ENCODE results near the gene DSTN. TPM values are rescaled to one million over a fixed set of nuclear protein-coding genes. Genes with fewer than 3 reads are reported as not detected.

Gene DSTN
- total RNA-seq, 1 experiment from 2014 or later: 412 TPM

DNA sequence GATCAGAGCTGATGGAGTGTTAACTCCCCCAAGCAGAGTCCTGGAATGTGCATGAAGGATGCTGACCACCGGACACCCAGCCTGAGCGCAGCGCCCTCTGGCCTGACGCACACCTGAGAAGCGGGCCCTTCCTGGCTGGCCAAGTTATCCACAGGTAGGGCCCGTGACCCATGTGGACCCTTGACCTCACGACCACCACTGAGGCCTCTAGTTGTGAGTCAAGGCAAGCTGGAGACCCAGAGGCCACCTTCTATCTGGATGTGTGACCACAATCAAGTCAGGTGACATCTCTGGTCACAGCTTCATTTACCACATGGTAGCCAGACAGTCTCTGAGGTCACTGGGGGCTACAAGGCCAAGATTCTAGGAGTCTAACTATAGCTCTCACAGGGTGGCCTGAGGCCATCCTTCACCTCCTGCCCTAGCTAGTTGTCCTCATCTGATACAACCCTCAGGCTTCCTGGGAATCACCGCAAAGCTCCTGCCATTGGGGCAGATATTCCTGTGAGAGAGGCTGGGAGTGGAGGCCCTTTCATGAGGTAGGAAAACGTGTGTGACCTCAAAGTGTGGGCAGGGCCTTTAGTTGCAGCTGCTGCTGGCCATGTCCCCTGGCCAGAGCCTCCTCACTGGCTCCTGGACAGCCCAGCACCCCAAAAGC is 53.1 kb downstream of the DSTN start:
- intact Hi-C loops (cut with micrococcal nuclease; ENCODE audit: unreplicated experiment) (no loop called here), in situ Hi-C loops (cut with HindIII; ENCODE audit: low pct_unique_long_range_greater_than_20kb, low sequenced_read_pairs) (no loop called here)
- H3K4me1 ChIP-seq (ENCODE audit: control insufficient read depth, insufficient read depth, low read length): 0 out of 2 replicates have a peak, but pooled peaks cover under 1% of the 10 kb centered on the region
- H3K36me3 ChIP-seq (ENCODE audit: control insufficient read depth, insufficient read depth, low read length): no peaks in the 10 kb centered on the region; the same call in none of the 2 replicates
- no peak for TF ChIP-seq TCF7L2 (IDR thresholded peaks at IDR 0.05; ENCODE audit: low read depth, low read length)
- TF ChIP-seq POLR2AphosphoS5 (IDR thresholded peaks at IDR 0.05; ENCODE audit: low read depth, low read length): no peak
- no peak for TF ChIP-seq SIN3A (IDR thresholded peaks at IDR 0.05; ENCODE audit: borderline replicate concordance, insufficient read depth, low read depth, low read length)
- TF ChIP-seq CTCF (IDR thresholded peaks at IDR 0.05): no peak
- TF ChIP-seq, protein P1, sequence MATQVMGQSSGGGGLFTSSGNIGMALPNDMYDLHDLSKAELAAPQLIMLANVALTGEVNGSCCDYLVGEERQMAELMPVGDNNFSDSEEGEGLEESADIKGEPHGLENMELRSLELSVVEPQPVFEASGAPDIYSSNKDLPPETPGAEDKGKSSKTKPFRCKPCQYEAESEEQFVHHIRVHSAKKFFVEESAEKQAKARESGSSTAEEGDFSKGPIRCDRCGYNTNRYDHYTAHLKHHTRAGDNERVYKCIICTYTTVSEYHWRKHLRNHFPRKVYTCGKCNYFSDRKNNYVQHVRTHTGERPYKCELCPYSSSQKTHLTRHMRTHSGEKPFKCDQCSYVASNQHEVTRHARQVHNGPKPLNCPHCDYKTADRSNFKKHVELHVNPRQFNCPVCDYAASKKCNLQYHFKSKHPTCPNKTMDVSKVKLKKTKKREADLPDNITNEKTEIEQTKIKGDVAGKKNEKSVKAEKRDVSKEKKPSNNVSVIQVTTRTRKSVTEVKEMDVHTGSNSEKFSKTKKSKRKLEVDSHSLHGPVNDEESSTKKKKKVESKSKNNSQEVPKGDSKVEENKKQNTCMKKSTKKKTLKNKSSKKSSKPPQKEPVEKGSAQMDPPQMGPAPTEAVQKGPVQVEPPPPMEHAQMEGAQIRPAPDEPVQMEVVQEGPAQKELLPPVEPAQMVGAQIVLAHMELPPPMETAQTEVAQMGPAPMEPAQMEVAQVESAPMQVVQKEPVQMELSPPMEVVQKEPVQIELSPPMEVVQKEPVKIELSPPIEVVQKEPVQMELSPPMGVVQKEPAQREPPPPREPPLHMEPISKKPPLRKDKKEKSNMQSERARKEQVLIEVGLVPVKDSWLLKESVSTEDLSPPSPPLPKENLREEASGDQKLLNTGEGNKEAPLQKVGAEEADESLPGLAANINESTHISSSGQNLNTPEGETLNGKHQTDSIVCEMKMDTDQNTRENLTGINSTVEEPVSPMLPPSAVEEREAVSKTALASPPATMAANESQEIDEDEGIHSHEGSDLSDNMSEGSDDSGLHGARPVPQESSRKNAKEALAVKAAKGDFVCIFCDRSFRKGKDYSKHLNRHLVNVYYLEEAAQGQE (IDR thresholded peaks at IDR 0.05; ENCODE audit: insufficient read depth in 1 of 2, low read depth in 2 of 2, low read length in 1 of 2): no peak
- H3K27me3 ChIP-seq (ENCODE audit: control insufficient read depth, insufficient read depth, low read length): no peaks in the 10 kb centered on the region
- no peaks in the 10 kb centered on the region for H3K9me3 ChIP-seq (ENCODE audit: control insufficient read depth, insufficient read depth, low read depth, low read length)
- no peak overlapping the region for H3K4me3 ChIP-seq (ENCODE audit: low read depth in 2 of 2, low read length in 2 of 2)
- ChIA-PET POLR2A (no interaction called here), CTCF (no interaction called here)
- no peak overlapping the region for H3K27ac ChIP-seq (ENCODE audit: low read length)
- ATAC-seq (no peak), DNase-seq (ENCODE audit: low read depth, low spot score) (no peak)
- BruUV-seq (replicated peaks): no TSS peak

- ATAC-seq (no peak), DNase-seq (ENCODE audit: low read depth, low spot score) (no peak)
- Histone ChIP-seq H3K9me3 (ENCODE audit: control insufficient read depth, insufficient read depth, low read depth, low read length) (no peaks in the 10 kb centered on the region), H3K4me1 (ENCODE audit: control insufficient read depth, insufficient read depth, low read length) (no peaks in the 10 kb centered on the region), H3K27ac (ENCODE audit: low read length) (no peak overlapping the region), H3K36me3 (ENCODE audit: control insufficient read depth, insufficient read depth, low read length) (no peaks in the 10 kb centered on the region; the same call in none of the 2 replicates), H3K4me3 (ENCODE audit: low read depth in 2 of 2, low read length in 2 of 2) (no peak overlapping the region), H3K27me3 (ENCODE audit: control insufficient read depth, insufficient read depth, low read length) (no peaks in the 10 kb centered on the region)
- intact Hi-C loops (cut with micrococcal nuclease; ENCODE audit: unreplicated experiment): no loop called here
- TF ChIP-seq CTCF (IDR thresholded peaks at IDR 0.05): no peak
- TF ChIP-seq POLR2AphosphoS5 (IDR thresholded peaks at IDR 0.05; ENCODE audit: low read depth, low read length): no peak
- TF ChIP-seq, protein P1 (IDR thresholded peaks at IDR 0.05; ENCODE audit: insufficient read depth in 1 of 2, low read depth in 2 of 2, low read length in 1 of 2): no peak
- TF ChIP-seq TCF7L2 (IDR thresholded peaks at IDR 0.05; ENCODE audit: low read depth, low read length): no peak
- TF ChIP-seq SIN3A (IDR thresholded peaks at IDR 0.05; ENCODE audit: borderline replicate concordance, insufficient read depth, low read depth, low read length): no peak
- ChIA-PET CTCF (no interaction called here), POLR2A (no interaction called here)
- BruUV-seq (replicated peaks): no TSS peak
- in situ Hi-C loops (cut with HindIII; ENCODE audit: low pct_unique_long_range_greater_than_20kb, low sequenced_read_pairs): no loop called here
These were observed 54.2 kb downstream of the DSTN start for GRCh38 chr20:17624070-17624469.

Measured in Panc1 (cell line).